NCI-H446 (cell line): ENCODE results near the gene RAB37.

Experiments used
- DNase-seq, 2 experiments: peaks; one replicate each; lab custom pipeline; 2025; lab: John Stamatoyannopoulos, UW

Gene RAB37

DNA sequence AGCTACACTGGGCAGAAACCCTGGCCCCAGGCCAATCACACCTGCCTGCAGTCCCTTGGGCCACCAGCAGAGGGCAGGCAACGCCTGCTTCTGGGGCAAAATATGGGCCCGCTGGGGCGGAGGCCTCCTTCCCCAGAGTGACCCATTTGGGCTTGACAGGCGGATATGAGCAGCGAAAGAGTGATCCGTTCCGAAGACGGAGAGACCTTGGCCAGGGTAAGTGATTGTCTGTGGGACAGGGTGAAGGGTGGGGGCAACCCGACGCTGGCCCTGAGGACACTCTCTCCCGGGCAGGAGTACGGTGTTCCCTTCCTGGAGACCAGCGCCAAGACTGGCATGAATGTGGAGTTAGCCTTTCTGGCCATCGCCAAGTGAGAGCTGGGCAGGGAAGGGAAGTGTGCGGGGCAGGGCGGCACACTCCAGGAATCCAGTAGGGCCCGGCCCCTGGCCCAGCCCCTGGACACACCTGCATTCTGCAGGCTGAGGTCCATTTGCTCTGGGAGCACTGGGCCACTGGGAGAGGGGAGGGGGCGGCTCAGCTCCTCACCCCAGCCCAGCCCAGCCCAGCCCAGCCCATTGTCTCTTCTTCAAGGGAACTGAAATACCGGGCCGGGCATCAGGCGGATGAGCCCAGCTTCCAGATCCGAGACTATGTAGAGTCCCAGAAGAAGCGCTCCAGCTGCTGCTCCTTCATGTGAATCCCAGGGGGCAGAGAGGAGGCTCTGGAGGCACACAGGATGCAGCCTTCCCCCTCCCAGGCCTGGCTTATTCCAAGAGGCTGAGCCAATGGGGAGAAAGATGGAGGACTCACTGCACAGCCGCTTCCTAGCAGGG, 7.9 kb downstream of the RAB37 start:
- DNase-seq = peak; percentile 49 to 82

DNA sequence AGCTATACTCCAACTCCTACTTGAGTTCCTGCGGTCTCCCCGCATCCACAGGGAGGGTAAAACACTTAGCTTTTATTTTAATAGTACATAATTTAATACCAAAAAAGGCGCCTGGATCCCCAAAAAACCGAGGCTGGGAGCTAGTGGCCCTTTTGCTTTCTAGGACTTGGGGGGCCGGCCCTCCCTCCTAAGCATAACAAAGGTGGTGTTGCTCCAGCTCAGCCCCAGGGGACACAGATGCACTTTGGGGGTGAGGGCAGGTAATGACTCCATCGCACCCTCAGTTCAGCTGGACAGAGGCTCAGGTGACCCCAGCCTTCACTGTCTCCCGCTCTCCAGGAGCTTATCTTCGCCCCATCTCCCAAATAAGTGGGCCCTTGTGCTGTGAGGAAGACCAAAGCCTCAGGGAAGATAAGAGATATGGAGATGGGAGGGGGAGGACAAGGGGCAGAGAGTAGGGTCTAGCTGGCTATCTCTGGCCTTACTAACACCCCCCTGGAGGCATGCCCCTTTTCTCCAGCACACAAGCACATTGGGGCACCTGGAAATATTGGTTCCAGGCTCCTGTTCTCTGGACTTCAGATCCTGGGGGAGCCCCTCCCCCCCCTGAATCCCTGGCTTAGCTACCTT, 8.6 kb downstream of the RAB37 start:
- no peak for DNase-seq

DNA sequence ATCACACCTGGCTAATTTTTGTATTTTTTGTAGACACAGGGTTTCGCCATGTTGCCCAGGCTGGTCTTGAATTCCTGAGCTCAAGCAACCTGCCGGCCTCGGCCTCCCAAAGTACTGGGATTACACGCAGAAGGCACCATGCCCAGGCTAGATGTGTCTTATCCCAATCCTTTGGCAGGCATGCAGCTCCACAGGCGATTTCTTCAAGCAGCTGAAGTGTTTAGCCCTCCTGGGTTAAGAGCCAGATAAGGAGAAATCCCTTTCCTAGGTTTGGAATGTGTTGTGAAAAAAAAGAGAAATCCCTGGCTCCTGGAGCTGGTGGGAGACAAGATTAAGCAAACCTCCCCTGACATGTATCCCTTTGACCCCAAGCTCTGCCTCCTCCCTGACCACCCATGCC, 9.3 kb downstream of the RAB37 start:
- no peak for DNase-seq

DNA sequence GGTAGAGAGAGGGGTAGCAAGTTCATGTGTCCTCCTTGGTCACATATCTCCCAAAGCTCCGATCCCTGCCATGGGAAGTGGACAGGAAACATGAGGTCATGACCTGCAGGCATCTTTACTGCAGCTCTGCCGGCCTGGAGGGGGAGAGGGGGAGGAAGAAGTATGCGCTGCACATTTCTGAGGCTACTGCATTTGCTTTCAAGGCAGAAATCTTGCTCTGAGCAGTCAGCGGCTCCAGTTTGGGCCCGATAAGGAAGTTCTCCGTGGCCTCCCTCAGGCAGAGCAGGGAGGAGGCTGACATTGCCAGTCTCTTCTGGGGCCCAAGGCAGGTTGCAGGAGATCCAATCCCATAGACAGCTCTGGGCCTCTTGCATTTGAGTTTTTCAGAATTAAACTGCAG, 9.9 kb downstream of the RAB37 start:
- no peak for DNase-seq

DNA sequence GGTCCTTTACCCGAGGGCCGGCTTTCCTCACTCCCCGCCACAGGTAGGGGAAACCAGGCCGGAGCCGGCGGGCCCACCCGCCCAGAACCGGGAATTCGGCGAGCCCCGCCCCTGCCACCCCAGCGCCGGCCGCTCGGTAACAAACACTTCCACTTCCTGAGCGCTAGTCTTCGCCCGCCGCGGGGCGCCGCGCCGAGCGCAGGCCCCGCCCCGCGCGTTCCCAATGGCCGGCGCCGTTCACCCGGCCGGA, 11.1 kb downstream of the RAB37 start:
- no peak for DNase-seq

DNA sequence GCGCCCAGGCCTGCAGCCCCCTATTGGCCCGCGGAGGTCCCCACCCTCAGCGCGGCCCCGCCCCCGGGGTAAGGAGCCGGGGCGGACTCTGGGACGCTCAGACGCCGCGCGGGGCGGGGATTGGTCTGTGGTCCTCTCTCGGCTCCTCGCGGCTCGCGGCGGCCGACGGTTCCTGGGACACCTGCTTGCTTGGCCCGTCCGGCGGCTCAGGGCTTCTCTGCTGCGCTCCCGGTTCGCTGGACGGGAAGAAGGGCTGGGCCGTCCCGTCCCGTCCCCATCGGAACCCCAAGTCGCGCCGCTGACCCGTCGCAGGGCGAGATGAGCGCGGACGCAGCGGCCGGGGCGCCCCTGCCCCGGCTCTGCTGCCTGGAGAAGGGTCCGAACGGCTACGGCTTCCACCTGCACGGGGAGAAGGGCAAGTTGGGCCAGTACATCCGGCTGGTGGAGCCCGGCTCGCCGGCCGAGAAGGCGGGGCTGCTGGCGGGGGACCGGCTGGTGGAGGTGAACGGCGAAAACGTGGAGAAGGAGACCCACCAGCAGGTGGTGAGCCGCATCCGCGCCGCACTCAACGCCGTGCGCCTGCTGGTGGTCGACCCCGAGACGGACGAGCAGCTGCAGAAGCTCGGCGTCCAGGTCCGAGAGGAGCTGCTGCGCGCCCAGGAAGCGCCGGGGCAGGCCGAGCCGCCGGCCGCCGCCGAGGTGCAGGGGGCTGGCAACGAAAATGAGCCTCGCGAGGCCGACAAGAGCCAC, 11.6 kb downstream of the RAB37 start, which contains the start of gene NHERF1:
TSS of gene NHERF1 (plus strand) at position 100 of the 750 bp plus-strand sequence. CDS start at position 319, 219 bp downstream.
- DNase-seq = peak; percentile 90 to 98

DNA sequence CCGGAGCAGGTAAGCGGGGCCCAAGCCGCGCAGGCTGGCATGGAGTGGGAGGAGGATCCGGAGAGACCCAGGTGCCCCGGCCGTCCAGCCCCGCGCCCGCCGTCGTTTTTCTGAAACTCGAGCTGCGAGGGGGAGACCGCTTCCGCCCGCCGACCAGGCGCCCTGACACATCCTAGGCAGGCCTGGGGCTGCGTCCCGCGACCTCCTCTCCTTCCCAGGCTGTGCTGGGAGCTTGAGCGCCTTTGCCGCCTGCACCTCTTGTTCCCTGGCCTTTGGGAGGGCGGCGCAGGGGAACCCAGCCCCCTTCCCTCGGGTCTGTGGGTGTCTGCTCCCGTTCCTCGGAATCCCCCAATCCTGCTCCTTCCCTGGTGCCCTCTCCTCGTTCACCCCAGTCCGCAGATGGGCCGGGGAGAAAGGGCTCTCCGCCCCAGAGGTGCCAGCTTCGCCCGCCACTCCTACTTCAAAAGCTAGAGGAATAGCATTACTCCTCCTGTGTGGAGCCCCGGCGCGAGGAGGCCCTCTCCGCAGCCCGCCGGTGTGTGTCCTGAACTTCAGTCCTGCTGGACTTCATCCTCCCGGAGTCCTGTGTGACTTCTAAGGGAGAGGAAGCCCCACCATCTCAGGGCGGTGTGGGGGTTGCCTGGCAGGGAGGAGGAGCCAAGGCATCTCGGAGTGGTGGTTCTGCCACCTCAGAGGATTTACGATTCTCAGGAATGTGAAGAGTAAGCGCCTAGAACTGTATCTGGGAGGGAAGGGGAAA, 12.4 kb downstream of the RAB37 start:
- no peak for DNase-seq

DNA sequence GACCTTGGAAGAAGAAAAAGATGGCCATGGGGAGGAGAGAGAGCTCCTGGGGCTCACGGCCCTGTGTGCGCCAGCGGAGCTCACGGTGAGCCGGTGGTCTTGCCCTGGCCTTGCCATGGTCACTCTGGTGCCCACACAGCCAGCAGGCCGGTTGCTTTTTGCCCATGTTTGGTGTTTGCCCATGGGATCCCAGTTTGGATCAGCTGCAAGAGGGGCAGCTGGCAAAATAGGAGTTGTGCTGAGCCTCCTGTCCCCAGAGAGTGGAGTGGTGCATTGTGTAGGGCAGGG, 12.9 kb downstream of the RAB37 start:
- DNase-seq = no peak

DNA sequence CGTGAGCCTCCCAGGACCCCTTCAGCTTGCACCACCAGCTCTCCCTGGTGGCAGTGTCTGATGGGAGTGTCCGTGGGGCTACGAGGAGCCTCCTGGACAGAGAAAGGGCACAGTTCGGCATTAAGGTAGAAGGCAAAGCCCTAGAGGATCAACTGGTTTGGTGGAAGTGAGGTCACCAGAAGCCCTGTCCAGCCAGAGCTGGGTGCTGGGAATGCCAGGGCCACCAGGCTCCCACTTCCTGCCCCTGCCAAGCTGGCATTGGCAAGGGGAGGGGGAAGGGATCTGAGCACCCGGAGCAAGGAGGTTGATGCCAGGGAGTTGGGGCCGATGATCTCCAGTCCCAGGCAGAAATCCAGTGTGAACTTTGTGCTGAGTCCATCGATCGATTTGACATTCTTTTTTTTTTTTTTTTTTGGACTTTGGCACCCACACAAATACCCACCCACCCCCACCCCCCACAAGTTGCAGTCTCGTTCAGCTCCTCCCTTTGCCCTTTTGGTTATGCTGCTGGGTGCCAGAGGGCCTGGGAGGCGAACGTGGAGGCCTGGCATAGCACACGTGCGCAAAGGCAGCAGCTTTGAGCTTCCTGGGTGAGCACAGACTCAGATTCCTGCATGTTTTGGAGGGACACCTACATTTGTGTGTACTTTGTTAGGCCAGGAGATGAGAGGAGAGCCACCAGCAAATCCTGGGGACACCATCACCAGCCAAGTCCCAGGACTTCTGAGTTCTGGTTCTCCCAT, 13.4 kb downstream of the RAB37 start:
- DNase-seq = no peak

DNA sequence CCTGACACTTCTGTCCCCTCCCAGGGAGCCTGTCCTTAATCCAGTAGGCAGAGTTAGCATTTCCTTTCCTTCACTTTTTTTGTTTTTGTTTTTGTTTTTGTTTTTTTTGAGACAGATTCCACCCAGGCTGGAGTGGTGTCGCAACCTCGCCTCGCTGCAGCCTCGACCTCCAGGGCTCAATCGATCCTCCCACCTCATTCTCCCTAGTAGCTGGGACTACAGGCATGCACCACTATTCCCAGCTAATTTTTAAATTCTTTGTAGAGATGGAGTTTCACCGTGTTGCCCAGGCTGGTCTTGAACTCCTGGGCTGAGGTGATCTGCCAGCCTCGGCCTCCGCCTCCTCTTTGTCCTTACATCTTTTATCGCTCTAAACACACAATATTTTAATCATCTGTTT, 15.4 kb downstream of the RAB37 start:
- DNase-seq = no peak

DNA sequence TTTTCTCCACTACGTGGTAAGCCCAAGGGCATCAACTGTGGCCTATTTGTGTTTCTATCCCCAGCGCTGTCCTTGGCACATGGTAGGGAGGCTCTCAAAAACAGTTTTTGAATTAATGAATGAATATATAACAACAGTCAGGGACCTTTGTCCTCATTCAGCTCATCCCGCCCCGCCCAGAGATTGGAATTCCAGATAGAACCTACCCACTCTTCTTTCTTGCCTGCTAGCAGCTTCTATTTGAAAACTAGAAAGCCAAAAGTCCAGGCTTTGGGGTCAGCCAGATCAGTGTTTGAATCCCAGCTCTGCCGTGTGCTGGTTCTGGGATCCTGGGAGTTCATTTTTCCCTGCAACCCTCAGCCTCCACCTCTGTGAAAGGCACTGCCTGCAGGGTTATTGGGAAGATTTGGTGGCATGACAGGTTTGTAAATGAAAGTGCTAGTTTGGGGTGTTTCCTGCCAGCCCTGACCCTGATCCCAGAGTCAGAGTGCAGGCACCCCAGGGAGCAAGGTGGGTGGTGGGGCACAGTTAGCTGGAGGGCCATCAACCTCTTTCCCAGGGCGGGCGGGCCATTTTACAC, 15.9 kb downstream of the RAB37 start:
- no peak for DNase-seq

DNA sequence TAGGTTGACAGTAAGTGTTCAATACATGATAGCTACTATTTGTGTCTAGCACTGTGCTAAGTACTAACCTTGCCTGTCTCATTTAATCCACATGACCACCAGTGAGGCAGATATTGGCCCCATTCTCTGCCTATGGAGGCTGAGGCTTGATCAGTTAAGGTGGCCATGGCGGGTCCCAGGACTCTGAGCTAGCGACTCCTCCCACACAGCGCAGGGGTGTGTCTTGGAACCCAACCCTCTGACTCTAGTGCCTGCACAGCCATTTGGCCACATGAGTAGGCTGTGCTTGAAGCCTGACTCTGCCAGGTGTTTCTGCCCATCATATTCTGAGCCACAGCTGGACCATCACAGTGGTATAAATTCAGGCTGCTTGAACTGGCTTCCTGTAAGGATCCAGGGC, 17.8 kb downstream of the RAB37 start:
- no peak for DNase-seq

DNA sequence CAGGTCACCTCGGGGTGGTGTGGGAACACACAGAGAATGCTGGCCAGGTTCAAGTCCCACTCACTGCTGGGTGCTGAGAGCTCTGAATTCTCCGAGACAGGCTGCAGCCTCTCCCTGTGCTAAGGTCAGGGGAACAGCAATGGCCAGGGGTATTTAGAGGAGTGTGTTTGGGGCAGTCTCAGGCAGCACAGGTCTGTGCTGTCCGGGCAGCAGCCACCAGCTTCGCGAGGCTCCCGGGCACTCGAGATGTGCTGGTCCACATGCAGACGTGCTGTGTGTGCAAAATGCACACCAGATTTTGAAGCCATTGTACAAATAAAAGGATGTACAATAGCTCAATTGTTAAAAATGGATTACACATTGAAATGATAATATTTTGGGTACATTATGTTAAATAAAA, 18.5 kb downstream of the RAB37 start:
- DNase-seq = no peak

DNA sequence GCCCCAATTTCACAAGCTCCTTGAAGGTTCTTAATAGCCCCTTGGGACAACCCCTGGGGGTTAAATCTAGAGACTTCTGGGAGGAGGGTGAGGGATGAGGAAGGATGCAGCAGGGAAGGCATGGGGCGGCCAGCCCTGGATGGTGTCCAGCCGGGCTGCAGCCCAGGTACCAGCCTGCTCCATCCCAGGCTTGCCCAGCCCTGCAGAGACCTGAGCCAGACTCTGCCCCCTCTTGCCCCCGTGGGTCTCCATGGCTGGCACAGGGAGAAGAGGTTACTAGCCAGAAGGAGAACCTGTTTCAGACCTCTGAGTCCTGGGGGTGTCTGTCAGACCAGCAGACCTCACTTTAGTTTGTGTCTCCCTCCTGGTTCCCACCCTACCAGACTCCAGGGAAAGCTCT, 19.8 kb downstream of the RAB37 start:
- no peak for DNase-seq

DNA sequence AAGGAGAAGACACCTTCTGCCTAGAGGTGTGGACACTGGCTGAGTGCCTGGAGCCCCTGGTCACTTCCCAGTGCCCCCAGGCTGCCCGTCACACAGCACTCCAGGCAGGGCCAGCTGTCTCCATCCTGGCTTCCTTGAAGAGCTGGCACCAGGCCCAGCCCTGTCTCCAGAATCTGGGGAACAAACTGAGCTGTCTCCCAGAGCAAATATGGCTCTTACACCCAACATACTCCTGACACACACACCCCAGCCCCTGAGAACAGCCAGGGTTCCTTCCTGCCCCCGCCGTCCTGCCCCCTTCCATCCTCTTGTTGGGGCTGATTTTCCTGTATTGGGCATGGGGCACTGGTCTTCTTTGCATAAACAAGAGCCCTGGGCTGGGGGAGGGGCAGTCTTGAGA, 20.4 kb downstream of the RAB37 start:
- peak in 1 of 2 experiments; percentile 78 for DNase-seq

DNA sequence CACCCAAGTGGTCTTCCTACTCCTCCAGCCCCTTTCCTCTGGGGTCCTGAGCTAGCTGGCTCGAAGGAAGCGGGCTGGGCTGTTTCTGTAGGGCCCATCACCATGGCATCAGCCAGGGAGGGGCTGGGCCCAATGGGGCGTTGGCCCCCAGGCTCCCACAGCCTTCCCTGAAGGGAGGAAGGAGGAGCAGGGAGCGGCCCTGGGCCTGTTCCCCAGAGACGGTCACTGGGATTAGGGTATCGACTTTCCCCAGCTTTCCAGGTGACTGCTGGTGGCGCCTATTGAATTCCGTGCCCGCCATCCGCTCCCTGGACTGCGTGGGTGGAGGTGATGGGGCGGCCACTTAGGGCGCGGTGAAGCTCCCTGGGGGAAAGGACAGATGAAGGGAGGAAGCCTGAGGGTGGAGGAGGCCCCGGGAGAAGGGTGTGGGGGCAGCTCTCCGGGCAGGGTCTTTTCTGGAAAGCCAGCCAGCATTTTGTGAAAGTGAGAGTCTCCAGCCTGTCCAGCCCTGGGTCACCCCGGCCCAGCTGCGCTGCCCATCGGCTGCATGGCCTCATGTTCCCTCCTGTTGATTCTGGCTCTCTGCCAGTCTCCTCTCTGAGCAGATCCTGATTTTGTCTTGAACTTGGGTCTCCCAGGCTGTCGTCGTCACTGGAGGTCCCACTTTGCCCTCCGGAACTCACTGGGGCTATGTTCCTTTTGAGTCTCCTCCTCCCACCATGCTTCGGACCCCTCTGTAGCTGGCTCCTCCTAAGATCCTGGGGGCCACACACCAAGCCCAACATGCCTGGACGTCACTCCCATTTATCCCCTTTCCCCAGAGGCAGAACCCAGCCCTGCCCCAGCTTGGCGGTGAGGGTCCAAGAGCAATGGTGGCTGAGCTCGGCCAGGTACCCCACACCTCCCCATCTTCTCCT, 21.1 kb downstream of the RAB37 start:
- DNase-seq = peak in 1 of 2 experiments; percentile 53

DNA sequence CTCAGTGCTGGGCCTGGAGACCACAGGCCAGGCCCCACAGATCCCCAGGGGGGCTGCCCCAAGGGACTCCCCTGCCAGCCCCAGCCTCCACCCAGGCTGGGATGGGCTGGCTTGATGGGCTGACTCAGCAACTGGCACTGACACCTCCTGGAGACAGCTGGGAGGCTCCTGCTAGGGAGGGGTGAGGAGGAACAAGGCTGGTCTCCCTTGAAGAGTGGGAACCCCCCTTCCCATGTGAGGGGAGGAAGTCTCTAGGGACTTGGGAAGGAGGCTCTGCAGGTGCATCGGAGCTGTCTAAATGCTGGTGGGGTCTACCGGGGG, 21.8 kb downstream of the RAB37 start:
- DNase-seq = peak in 1 of 2 experiments; percentile 70

DNA sequence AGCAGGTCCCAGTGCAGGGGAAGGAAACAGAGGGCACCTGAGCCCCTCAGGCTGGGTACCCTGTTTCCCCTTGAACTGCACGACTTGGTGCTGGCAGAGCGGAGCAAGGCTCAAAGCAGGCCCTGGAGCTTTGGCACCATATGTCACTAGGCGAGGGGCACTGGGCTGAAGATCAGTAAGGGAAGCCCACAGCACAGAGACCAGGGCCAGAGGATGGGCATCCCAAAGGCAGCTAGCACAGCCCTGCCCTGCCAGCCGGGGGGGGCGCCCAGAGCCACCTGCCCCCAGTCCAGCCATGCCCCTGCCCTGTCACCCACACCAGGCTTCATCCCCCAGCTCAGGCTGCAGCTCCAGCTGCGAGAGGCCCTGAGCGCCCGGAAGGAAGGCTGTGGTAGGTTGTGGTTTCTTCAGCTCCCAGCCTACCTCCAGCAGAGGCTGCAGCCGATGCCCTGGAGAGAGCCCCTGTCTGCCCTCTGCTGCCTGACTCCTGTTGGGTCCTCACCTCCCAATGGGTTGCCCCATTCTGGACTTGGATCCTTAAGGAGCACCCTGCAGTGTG, 22.3 kb downstream of the RAB37 start:
- peak in 1 of 2 experiments; percentile 40 for DNase-seq

DNA sequence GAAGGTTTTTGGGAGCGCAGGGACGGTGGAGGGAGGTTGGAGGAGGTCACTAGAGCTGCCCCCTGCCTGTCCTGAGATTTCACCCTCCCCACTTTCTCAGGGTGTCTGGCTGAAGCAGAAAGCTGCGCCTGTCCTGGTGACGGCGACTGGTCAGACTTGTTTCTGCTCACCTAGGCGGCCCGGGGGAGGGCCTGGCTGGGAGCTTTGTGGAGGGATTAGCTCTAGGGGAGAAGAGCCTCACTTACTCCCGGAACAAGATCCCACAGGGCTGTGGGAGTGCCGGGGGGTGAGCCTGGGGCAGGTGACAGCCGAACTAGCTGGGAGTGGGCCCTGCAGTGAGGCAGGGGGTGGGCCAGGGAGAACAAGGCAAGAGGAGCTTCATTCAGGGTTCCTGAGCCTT, 22.9 kb downstream of the RAB37 start:
- no peak for DNase-seq

DNA sequence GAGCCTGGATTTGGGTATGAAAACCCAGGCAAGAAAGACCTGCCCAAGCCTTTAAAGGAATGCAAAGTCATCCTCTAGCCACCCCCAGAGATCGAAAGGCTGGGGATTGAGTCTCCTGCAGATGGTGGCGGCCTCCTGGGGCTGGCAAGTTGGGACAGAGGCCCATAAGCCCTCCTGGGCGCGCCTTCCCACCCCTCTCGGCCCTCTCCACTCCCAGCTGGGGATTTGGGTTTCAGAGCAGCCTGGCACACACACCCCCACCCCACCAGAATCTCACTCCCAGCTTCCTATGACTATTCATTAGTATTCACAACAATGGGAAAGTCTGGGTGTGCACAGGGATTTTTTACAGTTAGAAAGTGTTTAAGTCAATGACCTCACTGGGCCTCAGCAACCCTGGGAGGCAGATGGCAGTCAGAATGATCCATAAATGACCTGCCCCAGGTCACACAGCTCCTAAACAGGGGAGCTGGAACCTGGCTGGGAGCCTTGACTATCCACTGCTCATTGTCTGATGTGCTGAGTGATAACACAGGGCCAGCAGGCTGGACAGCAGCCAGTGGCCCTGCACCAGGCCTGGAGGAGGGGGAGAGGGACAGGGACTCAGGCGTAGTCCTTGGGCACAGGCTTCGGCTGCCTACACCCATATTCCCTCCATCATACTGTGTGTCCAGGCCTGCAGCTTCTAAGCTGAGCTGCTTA, 23.5 kb downstream of the RAB37 start:
- peak in 1 of 2 experiments; percentile 50 for DNase-seq
